GM19193 (cell line): ENCODE data around the gene SH3TC1.

Experiments used
- POLR2A ChIP-seq: IDR thresholded peaks from 4 replicates; pipeline ENCODE4 v1.6.1; 2011; ENCODE audit not compliant: insufficient read depth, insufficient read length; ENCODE audit errors: extremely low read depth

The SH3TC1 gene

GRCh38 chr4:8276358-8277240 is 77.5 kb downstream of the SH3TC1 start:
- TF ChIP-seq POLR2A = no peak

- no peak for TF ChIP-seq POLR2A
Measured at GRCh38 chr4:8277356-8278008, 78.4 kb downstream of the SH3TC1 start.

GRCh38 chr4:8278009-8278395 is 78.9 kb downstream of the SH3TC1 start:
- TF ChIP-seq POLR2A = no peak

- TF ChIP-seq POLR2A = no peak
Measured at GRCh38 chr4:8278421-8279287, 79.6 kb downstream of the SH3TC1 start.

- no peak for TF ChIP-seq POLR2A
Measured at GRCh38 chr4:8279321-8280157, 80.4 kb downstream of the SH3TC1 start.

- no peak for TF ChIP-seq POLR2A
Measured at GRCh38 chr4:8280158-8280875, 81.2 kb downstream of the SH3TC1 start.

GRCh38 chr4:8280876-8281440 is 81.9 kb downstream of the SH3TC1 start:
- TF ChIP-seq POLR2A = no peak

GRCh38 chr4:8281519-8282133 is 82.5 kb downstream of the SH3TC1 start:
- TF ChIP-seq POLR2A = no peak

GRCh38 chr4:8282134-8282641 is 83.1 kb downstream of the SH3TC1 start:
- no peak for TF ChIP-seq POLR2A

- TF ChIP-seq POLR2A = no peak
Measured at GRCh38 chr4:8282742-8283141, 83.7 kb downstream of the SH3TC1 start.

- no peak for TF ChIP-seq POLR2A
Measured at GRCh38 chr4:8283161-8283560, 84.1 kb downstream of the SH3TC1 start.

- no peak for TF ChIP-seq POLR2A
Measured at GRCh38 chr4:8283631-8284121, 84.6 kb downstream of the SH3TC1 start.

GRCh38 chr4:8284391-8284790 is 85.3 kb downstream of the SH3TC1 start:
- TF ChIP-seq POLR2A = no peak
